ENCODE data around the gene SERTM1.

DNA sequence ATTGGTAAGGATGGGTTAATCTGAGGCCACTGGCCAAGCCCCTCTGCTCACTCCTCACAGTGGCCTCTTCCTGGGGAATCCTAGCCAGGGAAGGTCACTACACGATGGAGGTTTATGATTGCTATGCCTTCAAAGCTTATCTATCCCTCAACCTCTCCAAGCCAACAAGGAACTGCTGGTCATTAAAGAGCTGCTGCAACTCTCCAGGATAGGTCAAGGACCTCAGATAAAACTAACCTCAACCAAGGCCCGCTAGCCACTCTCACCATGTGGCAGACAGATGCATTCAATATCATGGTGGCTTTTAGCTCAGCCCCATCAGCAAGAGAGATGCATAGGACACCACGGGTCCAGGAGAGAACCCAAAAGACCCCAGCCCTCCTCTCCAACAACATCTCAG lies 71.6 kb downstream of the SERTM1 start:
- no peak for TF ChIP-seq EZH2 (IDR thresholded peaks at IDR 0.05; ENCODE audit: borderline replicate concordance, low read length)
- TF ChIP-seq, protein P1, sequence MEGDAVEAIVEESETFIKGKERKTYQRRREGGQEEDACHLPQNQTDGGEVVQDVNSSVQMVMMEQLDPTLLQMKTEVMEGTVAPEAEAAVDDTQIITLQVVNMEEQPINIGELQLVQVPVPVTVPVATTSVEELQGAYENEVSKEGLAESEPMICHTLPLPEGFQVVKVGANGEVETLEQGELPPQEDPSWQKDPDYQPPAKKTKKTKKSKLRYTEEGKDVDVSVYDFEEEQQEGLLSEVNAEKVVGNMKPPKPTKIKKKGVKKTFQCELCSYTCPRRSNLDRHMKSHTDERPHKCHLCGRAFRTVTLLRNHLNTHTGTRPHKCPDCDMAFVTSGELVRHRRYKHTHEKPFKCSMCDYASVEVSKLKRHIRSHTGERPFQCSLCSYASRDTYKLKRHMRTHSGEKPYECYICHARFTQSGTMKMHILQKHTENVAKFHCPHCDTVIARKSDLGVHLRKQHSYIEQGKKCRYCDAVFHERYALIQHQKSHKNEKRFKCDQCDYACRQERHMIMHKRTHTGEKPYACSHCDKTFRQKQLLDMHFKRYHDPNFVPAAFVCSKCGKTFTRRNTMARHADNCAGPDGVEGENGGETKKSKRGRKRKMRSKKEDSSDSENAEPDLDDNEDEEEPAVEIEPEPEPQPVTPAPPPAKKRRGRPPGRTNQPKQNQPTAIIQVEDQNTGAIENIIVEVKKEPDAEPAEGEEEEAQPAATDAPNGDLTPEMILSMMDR (IDR thresholded peaks at IDR 0.05; ENCODE audit: low read length) = no peak

All from OCI-LY1 (cell line).